D721Med (cell line): Measurements from ENCODE around the gene IGSF9B.

Experiments used
- DNase-seq: peaks from one replicate; pipeline ENCODE4 v3.0.0; 2011; ENCODE audit warnings: low spot score; ENCODE audit not compliant: insufficient read length
- FAIRE-seq: peaks from 2 replicates; lab custom pipeline; 2011; peaks lifted over from hg19 to GRCh38; lab: Jason Lieb, UNC
- CTCF ChIP-seq: IDR thresholded peaks from 2 replicates; pipeline ENCODE4 v1.5.1; 2012; ENCODE audit warnings: mild to moderate bottlenecking, control low read depth; ENCODE audit not compliant: insufficient read depth; ENCODE audit errors: missing control alignments

The IGSF9B gene

GRCh38 chr11:133928628-133929059 is 28.1 kb downstream of the IGSF9B start:
- FAIRE-seq (no peak), DNase-seq (no peak)

GRCh38 chr11:133927690-133928627 is 28.8 kb downstream of the IGSF9B start:
- DNase-seq: peak; percentile 87
- FAIRE-seq: no peak
- TF ChIP-seq CTCF: peak; percentile 75

More at GRCh38 chr11:133928628-133929059, 28.1 kb downstream of the IGSF9B start:
- no peak for TF ChIP-seq CTCF

- DNase-seq (no peak), FAIRE-seq (no peak)
- no peak for TF ChIP-seq CTCF
These were observed 30.1 kb downstream of the IGSF9B start for GRCh38 chr11:133926466-133927246.

GRCh38 chr11:133925756-133926155 is 31.0 kb downstream of the IGSF9B start:
- no peak for DNase-seq
- FAIRE-seq: no peak
- no peak for TF ChIP-seq CTCF

- DNase-seq: no peak
- TF ChIP-seq CTCF: no peak
- FAIRE-seq: no peak
These were observed 32.1 kb downstream of the IGSF9B start for GRCh38 chr11:133924661-133925060.

- DNase-seq: no peak
- FAIRE-seq: no peak
- TF ChIP-seq CTCF: no peak
These were observed 34.5 kb downstream of the IGSF9B start for GRCh38 chr11:133922078-133922870.
